ENCODE measurements around the gene RAB39B.
"Not testable (repeated sequence)": the region's sequence is repeated elsewhere in the genome, so short reads cannot be mapped to it uniquely, and the experiment has no call there.

Gene RAB39B

DNA sequence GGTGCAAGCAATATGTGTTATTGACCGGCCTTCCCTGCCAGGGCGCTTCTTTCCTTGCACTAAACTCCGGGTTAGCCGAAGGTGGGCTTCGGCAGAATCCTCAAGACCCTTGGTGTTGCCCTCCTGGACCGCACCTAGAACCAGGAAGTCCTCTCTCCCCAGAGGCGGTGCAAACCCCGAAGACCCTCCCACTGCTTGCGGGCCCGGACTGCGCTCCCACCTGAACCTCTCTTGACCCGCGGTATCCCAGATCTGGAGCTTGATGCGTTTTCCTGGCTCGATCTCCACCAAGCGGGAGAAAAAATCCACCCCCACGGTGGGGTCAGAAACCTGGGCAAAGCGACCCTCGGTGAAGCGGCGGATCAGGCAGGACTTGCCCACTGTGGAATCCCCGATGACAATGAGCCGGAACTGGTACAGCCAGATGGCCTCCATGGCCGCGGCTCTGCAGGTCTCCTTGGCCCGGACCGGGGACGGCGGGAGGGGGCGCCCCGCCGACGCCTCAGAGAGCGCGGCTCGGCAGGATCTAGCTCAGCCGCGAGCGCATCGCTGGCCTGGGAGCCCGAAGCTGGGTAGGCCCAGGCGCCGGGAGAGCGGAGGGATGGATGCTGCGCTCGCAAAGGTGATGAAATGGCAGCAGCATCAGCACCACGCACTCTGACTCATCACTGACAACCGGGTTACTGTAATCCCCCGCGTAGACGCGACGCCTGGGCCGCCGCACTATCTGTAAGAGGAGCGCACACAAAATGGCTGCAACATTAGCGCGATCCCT is at the start of gene RAB39B:
TSS of gene RAB39B (minus strand) at position 638 of the 775 bp plus-strand sequence. CDS start at position 435, 203 bp downstream.
- peak; percentile 85 for DNase-seq (ENCODE audit: low spot score)

GRCh38 chrX:155313766-155314165 is 49.5 kb upstream of the RAB39B start:
- DNase-seq (ENCODE audit: low spot score), result no peak

GRCh38 chrX:155293771-155294170 is 29.5 kb upstream of the RAB39B start:
- DNase-seq (ENCODE audit: low spot score), result no peak

GRCh38 chrX:155279873-155280272 is 15.6 kb upstream of the RAB39B start:
- no peak for DNase-seq (ENCODE audit: low spot score)

DNA sequence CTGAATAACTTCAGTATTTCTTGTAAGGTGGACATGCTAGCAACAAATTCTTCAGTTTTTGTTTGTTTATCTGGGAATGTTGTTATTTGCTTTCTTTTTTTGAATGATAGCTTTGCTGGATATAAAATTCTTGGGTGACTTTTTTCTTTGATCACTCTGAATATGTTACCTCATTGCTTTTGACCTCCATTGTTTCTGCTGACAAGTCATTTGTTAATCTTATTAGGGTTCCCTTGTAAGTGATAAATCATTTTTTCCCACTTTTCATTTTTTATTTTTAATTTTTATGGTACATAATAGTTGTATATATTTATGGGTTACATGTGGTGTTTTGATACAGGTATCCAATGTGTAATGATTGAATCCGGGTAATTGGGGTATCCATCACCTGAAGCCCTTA is 6.7 kb upstream of the RAB39B start:
- no peak for DNase-seq (ENCODE audit: low spot score)

DNA sequence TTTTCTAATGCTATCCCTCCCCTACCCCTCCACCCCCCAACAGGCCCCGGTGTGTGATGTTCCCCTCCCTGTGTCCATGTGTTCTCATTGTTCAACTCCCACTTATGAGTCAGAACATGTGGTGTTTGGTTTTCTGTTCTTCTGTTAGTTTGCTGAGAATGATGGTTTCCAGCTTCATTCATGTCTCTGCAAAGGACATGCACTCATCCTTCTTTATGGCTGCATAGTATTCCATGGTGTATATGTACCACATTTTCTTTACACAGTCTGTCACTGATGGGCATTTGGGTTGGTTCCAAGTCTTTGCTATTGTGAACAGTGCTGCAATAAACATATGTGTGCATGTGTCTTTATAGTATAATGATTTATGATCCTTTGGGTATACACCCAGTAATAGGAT is 3.7 kb upstream of the RAB39B start:
- not testable (repeated sequence) for DNase-seq (ENCODE audit: low spot score)

GRCh38 chrX:155266439-155266838 is 2.1 kb upstream of the RAB39B start:
- no peak for DNase-seq (ENCODE audit: low spot score)

DNA sequence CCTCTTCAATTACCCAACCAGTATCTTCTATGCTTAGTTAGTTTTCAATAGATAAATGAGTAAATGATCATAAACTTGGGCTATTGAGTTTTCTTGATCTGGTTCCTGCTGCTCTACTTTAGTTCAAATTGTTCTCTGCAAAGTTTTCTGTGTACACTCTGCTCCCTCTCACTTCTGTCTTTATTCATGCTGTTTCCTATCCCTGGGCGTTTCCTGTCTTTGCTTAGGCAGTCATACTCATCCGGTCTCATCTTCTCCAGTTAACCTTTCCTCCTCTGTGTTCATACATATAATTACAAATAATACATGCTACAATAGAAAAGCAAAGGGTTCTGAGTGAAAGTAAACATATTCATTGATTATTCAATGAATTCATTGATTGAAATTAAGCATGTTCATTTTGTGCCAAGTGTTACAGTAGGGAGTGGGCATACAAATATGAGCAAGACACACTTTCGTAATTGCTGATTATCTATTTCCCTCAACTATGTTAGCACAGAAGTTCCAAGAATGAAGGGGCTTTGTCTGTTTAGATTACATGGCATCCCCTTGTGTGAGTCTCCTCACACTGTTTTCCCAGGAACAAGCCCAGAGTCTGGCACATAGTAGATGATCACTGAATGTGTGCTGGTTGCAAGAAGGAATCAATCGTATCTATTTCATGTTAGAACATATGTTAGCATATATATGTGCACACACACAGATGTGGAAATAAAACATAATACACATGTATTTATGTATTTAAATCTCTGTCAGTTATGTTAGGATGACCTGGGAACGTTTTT is 1.1 kb downstream of the RAB39B start:
- no peak for DNase-seq (ENCODE audit: low spot score)

DNA sequence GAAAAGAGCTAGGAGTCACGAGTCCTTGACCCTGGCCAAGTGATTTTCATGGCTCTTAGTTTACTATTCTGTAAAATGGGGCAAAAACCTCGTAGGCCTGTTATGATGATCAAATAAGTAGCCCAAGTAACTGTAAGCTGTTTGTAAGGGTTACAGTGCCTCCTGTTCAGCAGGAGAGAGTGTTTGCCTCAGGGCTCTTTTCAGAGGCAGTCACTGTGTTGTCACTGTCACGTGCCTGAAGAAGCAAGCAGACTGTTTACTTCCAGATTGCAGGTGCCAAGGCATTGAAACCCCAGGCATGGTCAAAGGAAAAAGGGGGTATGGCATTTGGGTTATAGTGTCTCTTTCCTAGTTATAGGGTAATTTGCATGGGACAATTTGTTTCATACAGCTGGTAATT is 4.5 kb downstream of the RAB39B start:
- DNase-seq (ENCODE audit: low spot score), result no peak

GRCh38 chrX:155251391-155251790 is 12.9 kb downstream of the RAB39B start:
- DNase-seq (ENCODE audit: low spot score), result no peak

DNA sequence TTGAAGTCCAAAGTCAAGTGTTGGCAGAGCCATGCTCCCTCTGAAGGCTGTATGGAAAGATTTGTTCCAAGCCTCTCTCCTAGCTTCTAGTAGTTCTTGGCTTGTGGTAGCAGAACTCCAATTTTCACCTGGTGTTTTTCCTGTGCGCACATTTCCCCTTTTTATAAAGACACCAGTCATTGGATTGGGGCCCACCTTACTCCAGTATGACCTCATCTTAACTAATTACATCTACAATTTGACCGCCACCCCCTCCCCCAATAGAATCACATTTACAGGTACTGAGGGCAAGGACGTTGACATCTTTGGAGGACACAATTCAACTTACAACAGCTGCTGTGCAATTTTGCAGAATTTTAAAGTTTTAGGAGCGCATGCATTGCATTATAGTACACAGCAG is 16.8 kb downstream of the RAB39B start:
- DNase-seq (ENCODE audit: low spot score), result no peak

DNA sequence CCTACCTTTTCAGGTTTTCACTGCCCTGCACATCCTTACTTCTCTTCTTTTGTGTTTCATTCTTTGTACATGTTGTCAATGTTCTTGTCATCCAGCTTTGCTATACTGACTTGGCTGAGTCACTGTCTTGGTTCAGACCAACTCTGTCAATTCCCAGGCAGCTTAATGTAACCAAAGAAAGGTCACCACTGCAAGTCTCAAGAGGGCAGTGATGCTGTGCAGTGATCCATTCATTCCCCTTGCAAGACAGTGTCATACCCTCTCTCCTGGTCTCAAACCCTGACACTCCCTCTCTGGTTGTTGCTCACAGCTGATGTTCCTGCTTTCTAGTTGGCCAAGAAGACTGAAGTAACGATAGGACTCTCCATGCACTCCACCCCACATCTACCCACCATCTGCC is 17.5 kb downstream of the RAB39B start:
- no peak for DNase-seq (ENCODE audit: low spot score)

DNA sequence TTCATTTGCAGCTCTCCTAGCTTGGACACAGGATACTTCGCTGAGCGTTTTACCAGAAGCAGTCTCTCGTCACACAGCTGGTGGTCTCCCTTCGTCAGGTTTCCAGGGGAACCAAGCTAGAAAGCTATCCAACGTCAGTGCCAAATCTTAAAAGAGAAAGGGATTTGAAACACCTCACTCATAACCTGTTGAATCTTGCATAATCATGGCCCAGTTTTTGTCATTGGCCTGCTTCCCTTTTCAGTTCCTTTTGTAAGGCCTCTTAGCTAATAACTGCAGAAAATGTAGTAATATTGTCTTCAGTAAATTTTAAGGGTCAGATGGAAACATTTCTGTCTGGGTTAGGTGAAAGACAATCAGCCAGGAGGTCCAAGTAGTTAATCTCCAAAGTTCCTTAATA is 22.0 kb downstream of the RAB39B start:
- DNase-seq (ENCODE audit: low spot score), result no peak

DNA sequence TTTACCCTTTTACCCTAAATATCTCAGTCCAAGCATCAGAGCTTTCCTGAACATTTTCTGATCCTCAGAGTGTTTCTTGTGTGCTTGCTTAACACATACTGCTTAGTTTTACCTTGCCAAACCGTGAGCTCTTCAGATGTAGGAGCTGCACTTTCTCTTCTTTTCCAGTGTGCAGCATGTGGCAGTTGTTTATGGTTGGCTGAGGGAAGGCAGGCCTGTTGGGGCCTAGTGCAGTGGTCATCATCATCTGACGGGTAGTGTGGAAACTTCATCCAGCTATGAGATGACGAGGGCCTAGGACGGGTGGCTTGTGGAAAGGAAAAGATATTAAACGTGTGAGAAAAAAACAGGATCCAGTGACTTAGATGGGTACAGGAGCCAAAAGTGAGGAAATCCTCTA is 26.6 kb downstream of the RAB39B start:
- no peak for DNase-seq (ENCODE audit: low spot score)

DNA sequence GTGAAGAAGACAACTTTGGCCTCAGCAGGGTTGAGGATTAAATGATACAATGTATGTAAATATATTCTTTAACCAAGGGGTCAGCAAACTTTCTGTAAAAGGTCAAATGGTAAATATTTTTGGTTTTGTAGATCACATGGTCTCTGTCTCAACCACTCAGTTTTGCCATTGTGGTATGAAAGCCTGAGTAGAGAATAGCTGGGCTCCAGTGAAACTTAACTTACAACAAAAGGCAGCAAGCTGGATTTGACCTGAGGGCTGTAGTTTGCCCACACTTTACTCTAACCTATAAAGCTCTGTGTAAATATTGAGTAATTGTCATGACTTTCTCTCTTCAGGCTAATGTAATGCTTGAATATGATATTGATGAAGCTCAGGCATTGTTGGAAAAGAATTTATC is 28.4 kb downstream of the RAB39B start:
- DNase-seq (ENCODE audit: low spot score), result no peak

DNA sequence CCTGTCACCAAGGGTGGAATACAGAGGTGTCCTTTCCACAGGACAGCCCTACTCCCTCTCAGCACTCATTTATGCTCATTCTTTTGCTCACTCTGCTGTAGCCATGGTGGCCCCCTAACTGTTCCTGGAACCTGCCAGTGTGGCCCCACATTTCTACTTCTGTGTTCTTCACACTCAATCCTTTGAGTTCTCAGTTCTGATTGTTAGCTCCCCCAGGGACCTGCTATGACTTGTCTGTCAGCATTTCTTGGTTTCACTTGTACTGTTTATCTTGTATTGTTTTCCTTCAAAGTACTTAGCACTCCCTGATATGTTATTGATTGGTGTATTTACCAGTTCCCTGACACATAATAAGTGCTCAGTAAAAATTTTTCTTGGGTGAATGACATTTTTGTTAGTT is 33.1 kb downstream of the RAB39B start:
- no peak for DNase-seq (ENCODE audit: low spot score)

GRCh38 chrX:155225774-155226173 is 38.5 kb downstream of the RAB39B start:
- no peak for DNase-seq (ENCODE audit: low spot score)

DNA sequence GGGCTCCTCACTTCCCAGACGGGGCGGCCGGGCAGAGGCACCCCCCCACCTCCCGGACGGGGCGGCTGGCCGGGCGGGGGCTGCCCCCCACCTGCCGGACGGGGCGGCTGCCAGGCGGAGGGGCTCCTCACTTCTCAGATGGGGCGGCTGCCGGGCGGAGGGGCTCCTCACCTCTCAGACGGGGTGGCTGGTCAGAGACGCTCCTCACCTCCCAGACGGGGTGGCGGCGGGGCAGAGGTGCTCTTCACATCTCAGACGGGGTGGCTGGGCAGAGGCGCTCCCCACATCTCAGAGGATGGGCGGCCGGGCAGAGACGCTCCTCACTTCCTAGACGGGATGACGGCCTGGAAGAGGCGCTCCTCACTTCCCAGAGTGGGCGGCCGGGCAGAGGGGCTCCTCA is 40.5 kb downstream of the RAB39B start:
- DNase-seq (ENCODE audit: low spot score), result not testable (repeated sequence)

DNA sequence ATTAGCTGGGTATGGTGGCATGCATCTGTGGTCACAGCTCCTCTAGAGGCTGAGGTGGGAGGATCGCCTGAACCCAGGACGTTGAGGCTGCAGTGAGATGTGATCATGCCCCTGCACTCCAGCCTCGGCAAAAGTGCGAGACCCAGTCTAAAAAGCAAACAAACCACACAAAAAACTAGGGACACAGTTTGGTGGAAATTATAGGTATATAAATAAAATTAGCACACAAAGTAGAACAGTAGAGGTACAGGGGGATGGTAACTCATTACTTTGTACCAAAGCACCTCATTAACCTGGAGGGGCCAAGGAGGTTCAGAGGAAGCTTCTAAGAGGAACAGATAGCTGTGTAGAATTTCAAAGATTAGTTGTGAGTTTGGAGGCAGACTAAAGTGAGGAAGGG is 42.9 kb downstream of the RAB39B start:
- no peak for DNase-seq (ENCODE audit: low spot score)

GRCh38 chrX:155218777-155219176 is 45.5 kb downstream of the RAB39B start:
- DNase-seq (ENCODE audit: low spot score), result no peak

- DNase-seq (ENCODE audit: low spot score), result peak; percentile 13
Measured at GRCh38 chrX:155216940-155217440, 47.3 kb downstream of the RAB39B start.

DNA sequence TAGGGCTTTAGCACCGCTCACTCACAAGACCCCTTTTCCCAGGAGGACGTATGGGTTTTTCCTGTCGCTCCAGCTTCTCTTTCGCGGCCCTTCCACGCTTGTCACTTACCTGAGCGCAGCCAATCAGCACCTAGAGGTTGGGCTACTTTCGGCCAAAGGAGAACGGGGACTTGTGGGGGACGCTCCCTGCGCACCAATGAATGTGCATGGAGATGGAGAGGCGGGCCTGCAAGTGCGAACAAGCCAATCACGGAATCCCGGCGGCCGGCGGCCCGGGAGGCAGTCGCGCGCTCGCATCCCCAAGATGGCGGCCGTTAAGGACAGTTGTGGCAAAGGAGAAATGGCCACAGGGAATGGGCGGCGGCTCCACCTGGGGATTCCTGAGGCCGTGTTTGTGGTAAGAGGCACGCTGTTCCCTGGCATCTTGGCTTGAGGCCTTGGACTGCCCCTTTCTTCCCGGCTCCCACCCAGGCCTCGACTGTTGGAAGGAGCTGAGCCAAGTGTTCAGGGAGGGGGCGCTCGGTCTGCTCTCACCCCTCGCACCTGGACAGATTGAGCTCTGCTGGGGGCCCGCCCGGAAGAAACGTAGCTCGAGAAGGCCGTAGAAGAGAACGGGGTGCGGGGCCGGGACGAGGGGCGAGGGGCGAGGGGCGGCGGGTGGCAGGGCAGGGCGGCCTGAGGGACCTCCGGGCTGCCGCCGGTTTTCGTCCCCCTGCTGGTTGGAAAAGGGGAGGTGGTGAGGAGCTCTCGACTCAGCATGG is 47.9 kb downstream of the RAB39B start, which contains the start of gene VBP1:
TSS of gene VBP1 (plus strand) at position 282 of the 761 bp plus-strand sequence. CDS start at position 305, 23 bp downstream.
- DNase-seq (ENCODE audit: low spot score), result peak; percentile 97

Data from Ammon's horn (tissue), 1 donor.